Activated T-helper 1 cell treated with anti-CD3 and anti-CD28 coated beads, Interleukin-2, amount 50 U/mL, for 16 hours (primary cell): ENCODE measurements around the gene OR2M4.
"Not testable (repeated sequence)": the region's sequence is repeated elsewhere in the genome, so short reads cannot be mapped to it uniquely, and the experiment has no call there.

ENCODE experiments used
- DNase-seq, 2 donors: peaks; one replicate each; pipeline ENCODE4 v3.0.0-alpha.2; 2020; ENCODE audit warnings: low read depth in 1 of 2, low spot score in 1 of 2

The OR2M4 gene, protein sequence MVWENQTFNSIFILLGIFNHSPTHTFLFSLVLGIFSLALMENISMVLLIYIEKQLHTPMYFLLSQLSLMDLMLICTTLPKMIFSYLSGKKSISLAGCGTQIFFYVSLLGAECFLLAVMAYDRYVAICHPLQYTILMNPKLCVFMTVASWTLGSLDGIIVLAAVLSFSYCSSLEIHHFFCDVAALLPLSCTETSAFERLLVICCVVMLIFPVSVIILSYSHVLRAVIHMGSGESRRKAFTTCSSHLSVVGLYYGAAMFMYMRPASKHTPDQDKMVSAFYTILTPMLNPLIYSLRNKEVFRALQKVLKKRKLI

DNA sequence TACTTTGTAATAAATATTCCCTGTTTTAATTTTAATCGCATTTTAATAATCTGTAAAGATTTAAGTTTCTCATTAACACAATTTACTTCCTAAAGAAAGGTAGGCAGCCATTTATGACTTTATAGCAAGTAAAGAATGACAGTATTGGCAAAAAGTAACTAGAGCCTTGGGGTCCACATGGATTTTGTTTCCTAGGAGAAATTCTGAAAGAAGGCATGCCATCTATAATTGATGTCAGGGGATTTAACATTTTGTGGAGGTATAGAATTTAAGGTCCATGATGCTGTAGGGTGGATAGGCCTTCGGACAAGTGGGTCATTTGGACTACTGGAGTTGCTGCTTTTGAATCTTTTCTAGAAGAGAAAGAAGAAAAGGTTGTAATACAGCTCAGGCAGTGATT, at the start of gene OR2M4:
TSS of gene OR2M4 (plus strand) at position 301 of the 400 bp plus-strand sequence. CDS start 7,512 bp downstream, outside the sequence.
- no peak for DNase-seq

DNA sequence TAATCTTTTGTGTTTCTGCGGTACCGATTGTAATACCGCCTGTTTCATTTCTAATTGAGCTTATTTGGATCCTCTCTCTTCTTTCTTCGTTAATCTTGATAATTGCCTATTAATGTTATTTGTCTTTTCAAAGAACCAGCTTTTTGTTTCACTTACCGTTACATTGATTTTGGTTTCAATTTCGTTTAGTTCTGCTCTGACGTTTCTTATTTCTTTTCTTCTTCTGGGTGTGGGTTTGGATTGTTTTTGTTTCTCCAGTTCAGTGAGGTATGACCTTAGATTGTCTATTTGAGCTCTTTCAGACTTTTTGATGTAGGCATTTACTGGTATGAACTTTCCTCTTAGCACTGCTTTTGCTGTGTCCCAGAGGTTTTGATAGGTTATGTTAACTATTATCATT, 47.2 kb upstream of the OR2M4 start:
- no peak for DNase-seq

DNA sequence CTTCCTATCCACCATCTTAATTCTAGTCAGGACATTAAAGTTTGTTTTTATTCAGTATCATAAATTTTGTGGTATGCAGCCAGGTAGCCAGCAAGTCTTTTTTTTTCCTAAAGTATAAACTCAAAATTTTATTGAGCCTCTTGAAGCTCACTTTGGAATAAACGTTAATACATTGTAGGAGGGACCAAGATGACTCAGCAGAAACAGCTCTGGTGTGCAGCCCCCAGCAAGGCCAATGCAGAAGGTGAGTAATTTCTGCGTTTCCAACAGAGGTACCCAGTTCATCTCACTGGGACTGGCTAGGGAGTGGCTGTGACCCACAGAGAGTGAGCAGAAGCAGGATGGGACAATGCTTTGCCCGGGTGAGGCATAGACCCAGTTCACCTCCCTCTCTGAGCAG, 43.9 kb upstream of the OR2M4 start:
- no peak for DNase-seq

DNA sequence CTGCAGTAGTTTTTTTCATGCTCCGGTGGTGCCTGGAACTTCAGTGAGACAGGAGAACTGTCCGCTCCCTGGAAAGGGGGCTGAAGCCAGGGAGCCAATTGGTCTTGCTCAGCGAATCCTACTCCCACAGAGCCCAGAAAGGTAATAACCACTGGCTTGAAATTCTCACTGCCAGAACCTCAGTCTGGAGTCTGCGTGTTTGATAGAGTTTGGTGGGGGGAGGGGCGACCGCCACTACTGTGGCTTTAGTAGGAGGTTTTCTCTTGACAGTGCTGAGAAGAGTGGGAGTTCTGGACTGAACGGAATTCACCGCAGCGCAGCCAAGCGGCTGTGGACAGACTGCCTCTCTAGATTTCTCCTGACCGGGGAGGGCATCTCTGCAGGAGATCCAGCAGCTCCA, 42.2 kb upstream of the OR2M4 start:
- no peak for DNase-seq

DNA sequence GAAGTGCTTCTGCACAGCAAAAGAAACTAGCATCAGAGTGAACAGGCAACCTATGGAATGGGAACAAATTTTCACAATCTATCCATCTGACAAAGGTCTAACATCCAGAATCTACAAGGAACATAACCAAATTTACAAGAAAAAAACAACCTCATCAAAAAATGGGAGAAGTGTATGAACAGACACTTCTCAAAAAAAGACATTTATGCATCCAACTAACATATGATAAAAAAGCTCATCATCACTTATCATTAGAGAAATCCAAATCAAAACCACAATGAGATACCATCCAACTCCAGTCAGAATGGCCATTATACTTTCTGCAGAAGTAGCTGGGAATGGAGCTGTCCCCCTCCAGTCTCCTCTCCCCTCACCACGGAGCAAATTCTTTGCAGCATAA, 37.1 kb upstream of the OR2M4 start:
- no peak for DNase-seq

DNA sequence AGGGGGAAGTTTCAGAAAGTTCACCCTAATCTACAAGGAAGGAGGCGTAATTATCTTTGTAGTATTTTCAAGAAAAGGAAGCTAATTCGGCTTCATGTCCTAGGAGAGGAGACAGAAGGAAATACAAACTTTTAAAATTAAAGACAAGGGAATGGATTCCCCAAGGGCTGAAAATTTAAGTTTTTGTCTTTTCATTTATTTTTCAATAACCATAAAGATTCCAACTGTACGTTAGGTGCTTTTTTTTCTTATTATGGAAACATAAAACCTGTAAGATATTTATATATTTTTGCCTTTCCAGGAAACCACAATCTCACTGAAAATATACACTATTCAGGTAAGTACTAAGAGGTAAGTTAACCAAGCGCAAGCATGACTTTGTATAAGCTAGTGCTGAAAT, 34.3 kb upstream of the OR2M4 start, which contains the start of gene OR2M3:
TSS of gene OR2M3 (plus strand) at position 301 of the 400 bp plus-strand sequence. CDS start 5,803 bp downstream, outside the sequence.
- DNase-seq: no peak

DNA sequence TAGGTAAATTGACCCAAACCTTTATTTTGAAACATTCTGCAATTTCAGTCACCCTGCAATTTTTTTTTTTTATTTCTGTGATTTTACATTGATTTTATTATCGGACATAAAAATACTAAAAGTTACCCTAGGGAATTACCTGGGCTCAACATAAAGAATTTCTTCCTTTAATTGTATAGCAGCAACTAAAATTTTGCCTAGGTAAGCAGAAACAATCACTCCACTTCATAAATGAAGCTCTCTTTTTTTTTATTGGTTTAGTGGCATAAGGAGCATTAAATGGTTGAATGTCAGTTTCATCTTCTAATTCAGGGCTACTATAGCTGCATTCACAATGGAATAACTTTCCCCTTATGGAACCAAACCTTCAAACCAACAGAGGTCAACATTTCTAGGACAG, 15.3 kb upstream of the OR2M4 start:
- no peak for DNase-seq

DNA sequence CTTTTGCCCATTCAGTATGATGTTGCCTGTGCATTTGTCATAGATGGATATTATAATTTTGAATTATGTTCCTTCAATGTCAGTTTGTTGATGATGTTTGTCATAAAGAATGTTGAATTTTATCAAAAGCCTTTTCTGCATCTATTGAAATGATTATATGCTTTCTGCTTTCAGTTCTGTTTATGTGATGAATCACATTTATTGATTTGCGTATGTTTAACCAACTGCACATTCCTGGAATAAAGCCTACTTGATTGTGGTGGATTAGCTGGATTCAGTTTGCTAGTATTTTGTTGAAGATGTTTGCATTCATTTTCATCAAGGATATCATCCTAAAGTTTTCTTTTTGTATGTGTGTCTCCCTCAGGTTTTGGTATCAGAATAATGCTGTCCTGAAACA, 5.7 kb upstream of the OR2M4 start:
- no peak for DNase-seq

DNA sequence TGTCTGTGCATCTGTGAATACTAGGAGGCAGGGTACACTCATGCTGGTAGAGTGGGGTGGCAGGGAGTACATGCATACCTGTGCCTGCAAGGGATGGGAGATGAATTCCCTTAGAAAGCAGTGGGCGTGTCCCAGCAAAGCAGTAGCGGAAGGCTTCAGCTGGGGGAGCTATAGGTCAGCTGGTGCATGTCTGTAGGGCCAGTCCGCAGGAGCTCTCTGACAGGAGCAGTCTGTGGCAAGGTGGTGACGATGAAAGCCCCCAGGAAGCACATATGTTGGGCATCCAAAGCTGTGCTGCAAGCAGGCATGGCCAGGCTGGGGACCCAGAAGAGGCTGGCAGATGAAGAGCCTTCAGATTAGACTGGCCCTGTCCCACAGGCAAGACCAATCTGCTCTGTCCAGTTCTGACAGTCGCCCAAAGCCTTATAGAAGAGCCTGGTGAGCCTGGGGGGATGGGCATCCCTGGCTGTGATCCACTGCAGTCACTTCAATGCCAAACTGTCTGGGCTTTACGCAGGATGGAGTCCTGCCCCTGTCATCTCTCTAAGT, 1.8 kb upstream of the OR2M4 start:
- no peak for DNase-seq

DNA sequence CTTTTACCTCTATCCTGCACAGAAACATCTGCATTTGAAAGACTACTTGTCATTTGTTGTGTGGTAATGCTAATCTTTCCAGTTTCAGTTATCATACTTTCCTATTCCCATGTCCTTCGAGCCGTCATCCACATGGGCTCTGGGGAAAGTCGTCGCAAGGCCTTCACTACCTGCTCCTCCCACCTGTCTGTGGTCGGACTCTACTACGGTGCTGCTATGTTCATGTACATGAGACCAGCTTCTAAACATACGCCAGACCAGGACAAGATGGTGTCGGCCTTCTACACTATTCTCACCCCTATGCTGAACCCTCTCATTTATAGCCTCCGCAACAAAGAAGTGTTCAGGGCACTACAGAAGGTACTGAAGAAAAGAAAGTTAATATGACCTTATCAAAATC, 8.3 kb downstream of the OR2M4 start:
- no peak for DNase-seq

DNA sequence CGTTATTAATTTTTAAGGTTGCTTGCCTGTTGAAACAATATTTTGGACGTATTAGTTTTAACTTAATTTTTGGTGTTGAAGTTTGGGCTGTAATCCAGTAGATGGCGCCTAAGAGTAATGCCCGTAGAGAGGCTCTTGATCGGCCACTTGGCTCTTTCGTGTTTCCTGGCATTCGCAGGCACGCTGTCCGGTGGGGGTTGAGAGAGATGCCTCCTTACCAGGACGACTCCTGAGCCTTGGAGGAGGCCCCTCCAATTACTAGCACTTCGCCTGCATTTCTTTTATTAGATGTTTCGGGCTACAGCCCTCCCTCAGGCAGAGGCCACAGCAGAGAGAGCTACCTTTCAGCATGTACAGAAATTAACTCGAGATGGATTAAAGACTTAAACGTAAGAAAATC, 12.0 kb downstream of the OR2M4 start:
- DNase-seq: no peak

DNA sequence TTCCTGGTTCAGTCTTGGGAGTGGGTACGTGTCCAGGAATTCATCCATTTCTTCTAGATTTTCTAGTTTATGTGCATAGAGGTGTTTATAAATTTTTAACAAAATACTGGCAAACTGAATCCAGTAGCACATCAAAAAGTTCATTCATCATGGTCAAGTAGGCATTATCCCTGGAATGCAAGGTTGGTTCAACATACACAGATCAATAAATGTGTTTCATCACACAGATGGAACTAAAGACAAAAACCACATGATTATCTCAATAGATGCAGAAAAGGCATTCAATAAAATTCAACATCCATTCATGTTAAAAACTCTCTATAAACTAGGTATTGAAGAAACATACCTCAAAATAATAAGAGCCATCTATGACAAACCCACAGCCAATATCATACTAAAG, 28.1 kb downstream of the OR2M4 start:
- DNase-seq: not testable (repeated sequence)

DNA sequence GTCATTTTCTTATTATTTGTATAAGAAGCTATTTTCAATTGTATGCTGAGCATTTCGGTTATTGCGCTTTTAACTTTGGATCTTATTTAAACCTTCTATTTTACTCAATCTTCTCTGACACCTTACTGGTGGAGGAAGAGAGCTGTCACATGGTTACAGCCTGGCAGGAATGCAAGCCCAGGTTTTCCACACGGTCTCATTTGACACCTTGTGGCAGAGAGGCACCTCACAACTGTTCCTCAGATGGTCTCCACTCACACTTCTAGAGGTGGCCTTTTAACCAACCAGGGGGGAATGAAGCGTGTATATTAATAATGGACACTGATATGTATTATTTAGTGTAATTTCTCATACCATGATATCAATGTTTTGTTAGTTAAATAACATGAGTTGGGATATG, 37.0 kb downstream of the OR2M4 start:
- no peak for DNase-seq

DNA sequence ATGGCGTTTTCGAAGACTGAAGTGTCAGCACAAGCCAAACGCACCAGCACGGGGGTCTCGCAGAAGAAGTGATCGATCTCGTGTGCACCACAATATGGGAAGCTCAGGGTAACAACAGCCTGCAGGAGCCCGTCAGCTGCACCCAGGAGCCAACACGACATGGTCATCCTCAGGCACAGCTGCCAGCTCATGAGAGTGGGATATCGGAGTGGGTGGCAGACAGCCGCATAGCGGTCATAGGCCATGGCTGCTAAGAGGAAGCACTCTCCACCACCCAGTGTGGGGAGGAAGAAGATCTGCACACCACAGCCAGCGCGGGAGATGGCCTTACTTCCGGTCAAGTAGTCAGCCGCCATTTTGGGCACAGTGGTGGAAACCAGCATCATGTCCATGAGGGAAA, 42.0 kb downstream of the OR2M4 start:
- DNase-seq: not testable (repeated sequence)

DNA sequence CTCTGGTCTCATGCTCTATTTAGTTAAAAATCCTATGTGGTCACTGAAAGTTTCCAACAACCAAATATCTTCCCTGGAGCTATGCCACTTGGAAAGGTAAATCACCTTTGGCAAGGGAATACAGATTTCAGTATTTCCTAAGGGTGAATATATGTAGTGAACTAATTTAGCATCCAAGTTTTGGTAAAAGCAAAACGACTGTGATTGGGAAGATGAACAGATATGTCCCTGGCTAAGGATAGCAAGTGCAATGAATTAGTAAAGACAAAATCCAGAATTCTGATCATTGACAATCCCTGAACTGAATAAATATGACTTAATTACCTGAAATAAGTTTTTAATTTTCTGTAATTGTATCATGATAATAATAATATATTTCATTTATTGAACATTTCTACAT, 46.7 kb downstream of the OR2M4 start, which contains the start of gene OR2T33:
TSS of gene OR2T33 (minus strand) at position 101 of the 400 bp plus-strand sequence. CDS start 4,162 bp downstream, outside the sequence.
- DNase-seq: no peak

DNA sequence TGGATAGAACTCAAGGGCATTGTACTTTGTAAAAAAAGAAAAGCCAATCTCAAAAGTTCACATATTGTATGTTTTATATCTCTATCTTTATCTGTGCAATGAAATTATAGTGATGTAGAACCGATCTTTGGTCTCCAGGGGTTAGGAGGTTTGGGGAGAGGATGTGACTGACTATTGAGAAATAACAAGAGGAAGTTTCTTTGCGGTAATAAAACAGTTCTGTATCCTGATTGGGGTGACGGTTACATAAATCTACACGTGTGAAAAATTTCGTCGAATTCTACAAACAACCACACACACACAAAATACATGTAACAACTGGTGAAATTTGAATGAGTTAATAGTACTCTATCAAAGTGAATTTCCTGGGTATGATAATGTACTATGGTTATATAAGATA, 57.2 kb downstream of the OR2M4 start:
- no peak for DNase-seq
